GM21528 (cell line): Measurements from ENCODE around the gene FAM25G.
"Not testable (repeated sequence)": the region's sequence is repeated elsewhere in the genome, so short reads cannot be mapped to it uniquely, and the experiment has no call there.

Experiments
- ATAC-seq: cut with Tn5 transposase; IDR thresholded peaks from one replicate; pipeline ENCODE4 v1.9.1; 2021; ENCODE audit warnings: mild to moderate bottlenecking, moderate library complexity; ENCODE audit not compliant: unreplicated experiment, low FRiP score

Gene FAM25G

DNA sequence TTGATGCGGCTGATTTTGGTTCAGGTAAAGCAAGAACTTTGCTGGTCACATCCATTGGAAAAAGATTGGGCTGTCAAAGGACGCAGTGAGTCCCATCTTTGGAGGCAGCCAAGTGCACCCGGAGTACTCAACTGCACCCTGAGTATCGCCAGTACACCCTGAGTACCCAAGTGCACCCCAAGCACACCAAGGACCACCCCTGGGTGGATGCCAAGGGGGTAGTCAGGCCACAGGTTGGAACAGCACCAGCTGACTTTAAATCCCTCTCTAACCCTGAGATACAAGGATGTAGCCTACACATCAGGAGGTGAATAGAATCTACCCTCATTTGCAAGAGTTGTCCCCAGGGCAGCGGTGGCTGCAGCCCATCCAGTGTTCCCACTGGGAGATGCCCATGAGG, 24.0 kb downstream of the FAM25G start:
- ATAC-seq: not testable (repeated sequence)

DNA sequence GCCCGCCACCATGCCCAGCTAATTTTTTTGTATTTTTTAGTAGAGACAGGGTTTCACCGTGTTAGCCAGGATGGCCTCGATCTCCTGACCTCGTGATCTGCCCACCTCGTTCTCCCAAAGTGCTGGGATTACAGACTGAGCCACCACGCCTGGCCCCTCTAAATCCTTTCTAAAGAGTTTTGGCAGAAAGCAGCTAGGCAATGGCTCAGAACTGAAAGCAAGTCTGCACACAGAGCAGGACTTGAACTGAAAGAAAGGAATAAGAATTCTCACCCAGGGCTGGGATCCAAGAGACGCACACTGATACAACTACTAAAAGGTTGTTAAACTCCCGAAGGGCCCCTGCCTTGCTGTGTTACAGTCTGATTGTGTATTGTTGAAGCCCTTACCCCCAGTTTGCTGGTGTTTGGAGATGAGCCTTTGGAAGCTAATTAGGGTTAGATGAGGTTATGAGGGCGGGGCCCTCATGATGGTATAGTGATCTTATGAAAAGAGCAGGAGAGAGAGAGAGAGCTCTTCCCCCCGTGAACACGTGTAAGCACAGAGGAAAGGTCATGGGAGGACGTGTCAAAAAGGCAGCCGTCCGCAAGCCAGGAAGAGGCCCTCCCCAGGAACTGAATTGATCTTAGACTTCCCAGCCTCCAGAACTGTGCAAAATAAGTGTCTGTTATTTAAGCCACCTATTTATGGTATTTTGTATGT, 26.1 kb downstream of the FAM25G start:
- ATAC-seq: not testable (repeated sequence)

DNA sequence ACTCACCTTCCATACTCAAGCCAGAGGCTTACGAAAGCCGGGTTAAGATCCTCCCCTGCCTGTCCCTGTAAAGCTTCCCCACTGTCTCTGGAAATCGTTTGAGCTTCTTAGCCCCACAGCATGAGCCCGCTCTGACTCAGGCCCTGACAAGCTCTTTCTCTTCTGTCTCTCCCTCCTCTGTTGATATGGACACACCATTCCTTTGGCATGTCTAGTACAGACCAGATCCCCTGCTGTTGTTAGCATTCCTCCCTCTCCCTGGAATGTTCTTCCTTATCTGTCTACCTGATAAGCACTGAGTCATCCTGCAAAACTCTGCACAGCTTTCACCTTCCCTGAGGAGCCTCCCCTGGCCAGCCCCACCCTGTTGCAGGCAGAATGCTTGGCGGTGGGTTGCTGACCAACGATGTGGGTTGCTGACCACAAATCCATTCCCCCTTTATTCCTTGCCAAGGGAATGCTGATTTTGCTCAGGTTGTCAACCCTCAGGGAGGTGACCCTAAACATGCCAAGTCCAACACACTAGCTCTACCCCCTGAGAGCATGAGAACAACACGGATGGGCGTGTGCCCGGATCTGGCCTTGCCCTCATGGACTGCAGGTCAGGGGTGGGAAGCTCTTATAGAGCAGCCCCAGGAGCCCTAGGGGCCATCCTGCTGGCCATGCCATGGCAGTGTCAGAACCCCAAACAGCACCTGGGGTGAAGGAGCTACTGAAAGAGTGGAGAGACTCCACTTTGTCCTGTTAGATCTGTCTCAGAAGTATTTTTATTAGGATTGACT, 28.7 kb downstream of the FAM25G start:
- ATAC-seq: not testable (repeated sequence)

DNA sequence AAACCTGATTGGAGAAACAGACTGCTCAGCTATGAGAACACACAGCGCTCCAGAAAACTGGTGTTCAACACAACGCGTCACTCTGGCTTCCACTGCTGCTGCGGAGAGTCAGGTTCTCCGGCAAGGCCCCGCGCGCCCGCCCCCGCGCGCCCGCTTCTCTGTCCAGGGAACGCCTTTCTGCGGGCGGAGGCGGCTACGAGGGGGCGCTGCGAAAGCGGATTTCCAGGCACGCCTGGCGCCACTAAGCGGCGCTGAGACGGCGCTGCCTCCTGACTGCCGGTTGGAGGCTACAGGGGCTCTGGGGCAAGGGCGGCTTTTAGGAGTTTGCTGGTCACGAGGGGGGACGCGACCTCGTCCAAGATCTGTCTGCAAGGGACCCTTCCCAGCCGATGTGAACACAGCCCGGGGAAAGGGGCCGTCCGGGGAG, 30.2 kb downstream of the FAM25G start:
- ATAC-seq: not testable (repeated sequence)

DNA sequence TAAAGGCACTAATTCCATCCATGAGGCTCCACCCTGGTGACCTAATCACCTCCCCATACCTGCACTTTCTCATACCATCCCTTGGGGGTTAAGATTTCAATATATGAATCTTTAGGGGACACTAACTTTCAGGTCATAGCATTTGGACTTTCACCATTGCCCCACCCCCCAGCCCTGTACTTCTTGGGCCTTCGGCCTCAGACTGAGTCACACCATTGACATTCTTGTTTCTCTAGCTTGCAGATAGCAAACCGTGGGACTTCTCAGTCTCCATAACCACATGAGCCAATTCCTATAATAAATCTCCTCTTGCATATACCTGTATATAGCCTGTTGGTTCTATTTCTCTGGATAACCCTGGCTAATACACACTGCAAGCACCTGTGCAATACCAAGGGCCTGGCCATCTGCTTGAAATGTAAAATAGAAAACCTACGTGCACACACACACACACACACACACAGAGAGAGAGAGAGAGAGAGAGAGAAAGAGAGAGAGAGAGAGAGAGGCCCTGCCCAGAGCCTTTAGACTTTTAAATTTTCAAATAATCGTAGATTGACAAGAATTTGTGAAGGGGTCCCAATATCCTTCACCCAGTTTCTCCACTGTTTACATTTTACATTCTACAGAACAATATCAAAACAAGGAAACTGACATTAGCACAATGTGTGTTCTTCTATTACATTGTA, 32.9 kb downstream of the FAM25G start:
- ATAC-seq: no peak

DNA sequence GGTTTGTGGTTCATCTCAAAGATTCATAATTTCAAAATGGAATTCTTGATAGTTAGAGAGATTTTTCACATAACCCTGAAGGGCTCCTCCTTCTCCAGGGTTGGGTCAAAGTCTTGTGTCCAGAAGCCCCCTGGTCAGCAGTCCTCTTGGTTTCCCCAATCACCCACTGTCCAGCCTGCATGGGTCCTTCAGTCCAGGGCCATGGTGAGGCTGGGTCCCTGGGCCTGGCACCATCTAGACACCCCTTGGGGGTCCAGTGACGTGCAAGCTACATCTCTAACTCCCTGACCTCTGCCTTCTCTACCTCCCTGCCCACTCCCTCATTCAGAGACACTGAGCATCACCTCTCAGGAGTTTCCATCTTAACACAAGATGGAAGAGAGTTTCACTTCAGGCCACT, 33.7 kb downstream of the FAM25G start:
- no peak for ATAC-seq

DNA sequence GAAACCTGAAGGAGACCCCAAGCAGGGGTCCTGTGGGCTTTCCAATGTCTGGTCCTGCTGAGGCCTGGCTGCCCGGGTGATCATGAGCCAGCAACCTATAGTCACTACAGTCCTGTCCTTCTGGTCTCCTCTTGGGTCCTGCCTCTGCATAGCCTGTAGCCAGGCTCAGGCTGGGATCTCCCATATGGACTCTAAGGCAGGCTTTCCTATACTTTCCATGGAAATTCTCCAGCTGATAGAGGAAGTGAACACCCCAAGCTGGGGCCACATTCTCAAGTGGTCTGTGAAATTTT, 34.0 kb downstream of the FAM25G start:
- ATAC-seq: no peak

DNA sequence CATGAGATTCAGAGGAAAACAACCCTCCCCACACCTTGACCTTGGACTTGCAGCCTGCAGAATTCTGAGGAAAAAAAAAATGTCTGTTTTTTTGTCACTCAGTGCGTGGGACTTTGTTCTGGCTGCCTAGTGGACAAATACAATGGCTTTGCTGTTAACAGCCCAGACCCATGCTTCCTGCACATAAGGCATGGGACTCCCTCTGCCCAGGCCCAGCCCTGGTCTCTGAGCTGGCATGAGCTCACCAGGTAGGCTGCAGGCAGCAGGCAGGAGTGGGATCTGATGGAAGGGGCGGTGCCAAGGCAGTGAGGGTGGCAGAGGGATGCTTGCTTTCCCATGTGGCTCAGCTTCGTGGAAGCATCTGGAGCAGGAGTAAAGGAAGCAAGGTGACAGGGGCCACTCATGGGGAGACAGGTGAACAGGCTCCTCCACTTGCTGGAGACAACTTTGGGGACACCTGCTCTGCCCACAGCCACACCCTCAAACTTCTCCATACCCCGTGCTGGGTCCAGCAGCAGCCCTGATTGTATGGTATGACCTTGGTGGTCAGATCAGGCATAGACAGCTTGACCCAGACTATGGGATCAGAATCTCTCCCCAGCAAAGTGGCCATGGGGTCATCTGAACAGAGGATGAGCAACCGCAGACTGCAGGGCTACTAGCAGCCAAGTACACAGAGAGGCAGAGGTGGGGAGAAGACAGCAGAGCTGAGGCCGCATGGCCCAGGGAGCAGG, 34.5 kb downstream of the FAM25G start:
- no peak for ATAC-seq

DNA sequence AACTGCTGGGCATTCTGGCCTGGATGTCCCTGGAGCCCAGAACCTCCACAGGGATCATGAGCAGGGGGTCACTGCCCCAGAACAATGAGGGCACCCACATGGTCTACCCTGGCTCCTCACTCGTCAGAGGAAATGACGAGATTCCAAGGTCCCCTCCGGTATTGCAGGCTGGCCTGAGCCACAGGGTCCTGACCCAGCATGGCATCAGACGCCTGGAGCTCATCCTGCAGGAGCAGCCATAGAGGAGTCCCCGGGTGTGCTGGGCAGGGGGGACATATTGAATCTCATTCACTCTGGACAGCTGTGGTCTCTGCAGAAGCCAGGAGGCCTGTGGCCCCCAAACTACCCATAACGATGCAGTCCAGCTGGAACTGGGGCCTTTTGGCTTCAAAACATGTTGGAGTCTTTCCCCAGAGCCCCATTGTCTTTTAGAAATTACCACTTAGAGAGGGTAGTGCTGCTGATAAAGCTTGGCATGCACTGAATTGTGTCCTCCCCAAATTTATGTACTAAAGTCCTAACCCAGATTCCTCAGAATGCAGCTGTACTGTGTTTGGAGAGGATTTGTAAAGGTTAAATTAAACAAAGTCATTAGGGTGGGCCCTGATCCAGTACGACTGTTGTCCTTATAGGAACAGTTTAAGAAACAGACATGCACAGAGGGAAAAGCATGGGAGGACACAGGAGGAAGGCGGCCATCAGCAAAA, 35.3 kb downstream of the FAM25G start:
- no peak for ATAC-seq

DNA sequence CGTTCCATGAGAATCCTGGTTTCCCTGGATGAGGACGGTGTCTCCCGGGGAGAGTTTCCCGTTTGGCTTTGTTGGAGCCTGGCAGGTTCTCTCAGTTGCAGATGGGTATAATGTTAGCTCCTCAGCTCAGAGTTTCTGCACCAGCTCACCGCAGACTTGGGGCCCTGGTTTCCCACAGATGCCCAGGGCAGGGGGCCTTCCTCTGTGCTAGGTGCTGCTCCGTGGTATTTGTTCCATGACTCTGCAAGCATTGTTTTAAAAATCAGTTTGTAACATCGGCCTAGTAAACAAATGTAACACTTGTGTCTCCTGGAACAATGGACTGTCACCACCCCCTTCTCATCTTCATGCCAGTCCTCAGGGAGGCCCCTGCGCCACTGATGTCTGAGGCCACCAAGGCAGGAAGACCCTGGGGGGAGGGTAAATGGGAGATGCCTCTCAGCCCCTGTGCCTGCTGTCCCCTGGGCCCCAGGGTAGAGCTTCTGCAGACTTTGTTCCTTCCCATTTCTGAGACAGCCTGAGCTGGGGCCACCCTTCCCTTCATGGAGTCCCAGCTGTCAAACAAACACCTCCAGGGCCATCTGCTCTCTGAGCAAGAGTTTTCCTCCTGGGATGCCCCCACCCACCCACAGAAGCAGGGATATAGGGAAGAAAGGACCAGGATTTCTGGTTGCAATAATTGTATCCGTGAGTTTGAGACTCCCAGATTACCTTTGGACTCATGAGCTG, 36.0 kb downstream of the FAM25G start:
- ATAC-seq: not testable (repeated sequence)

DNA sequence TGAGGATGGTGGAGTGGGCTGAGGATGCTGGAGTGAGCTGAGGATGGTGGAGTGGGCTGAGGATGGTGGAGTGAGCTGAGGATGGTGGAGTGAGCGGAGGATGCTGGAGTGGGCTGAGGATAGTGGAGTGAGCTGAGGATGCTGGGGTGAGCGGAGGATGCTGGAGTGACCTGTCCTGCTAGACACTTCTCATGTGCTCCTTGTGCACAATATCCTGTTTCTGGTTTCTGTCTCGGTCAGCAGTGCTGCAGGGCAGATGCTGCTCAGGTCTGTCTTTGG, 36.8 kb downstream of the FAM25G start:
- no peak for ATAC-seq

DNA sequence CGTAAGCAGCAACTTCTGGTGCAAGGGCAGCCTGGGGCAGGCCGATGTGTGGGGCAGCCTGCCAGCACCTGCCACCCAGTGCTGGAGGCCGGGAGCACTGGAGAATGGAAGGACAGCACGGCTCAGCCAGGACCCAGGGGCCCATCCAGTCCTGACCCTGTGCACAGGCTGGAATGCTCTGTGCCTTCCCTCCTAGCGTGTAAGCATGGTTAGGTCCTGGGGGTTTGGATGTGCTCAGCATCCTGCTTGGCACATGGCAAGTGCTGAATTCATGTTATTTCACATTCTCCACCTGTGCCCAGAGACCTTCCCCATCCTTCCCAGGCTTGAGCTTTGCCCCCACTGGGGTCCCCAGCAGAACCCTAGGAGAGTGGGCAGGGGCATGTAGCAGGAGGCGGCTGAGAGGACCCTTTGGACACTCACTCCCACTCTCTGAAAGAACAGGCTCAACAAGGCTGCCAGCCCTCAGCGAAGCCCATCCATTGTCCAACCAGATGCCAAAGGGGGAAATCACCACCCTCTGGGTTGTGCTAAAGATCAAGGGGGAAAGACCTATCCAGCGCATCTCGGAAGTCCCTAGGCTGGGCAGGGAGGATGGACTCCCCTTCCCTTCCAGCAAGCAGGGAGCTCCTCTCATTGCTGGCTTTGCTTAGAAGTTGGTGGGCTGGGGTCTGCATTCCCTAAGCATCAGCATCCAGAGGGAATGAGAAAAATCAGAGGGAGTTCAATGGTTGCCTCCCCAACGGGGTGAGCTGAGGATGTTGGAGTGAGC, 37.3 kb downstream of the FAM25G start:
- ATAC-seq: no peak

DNA sequence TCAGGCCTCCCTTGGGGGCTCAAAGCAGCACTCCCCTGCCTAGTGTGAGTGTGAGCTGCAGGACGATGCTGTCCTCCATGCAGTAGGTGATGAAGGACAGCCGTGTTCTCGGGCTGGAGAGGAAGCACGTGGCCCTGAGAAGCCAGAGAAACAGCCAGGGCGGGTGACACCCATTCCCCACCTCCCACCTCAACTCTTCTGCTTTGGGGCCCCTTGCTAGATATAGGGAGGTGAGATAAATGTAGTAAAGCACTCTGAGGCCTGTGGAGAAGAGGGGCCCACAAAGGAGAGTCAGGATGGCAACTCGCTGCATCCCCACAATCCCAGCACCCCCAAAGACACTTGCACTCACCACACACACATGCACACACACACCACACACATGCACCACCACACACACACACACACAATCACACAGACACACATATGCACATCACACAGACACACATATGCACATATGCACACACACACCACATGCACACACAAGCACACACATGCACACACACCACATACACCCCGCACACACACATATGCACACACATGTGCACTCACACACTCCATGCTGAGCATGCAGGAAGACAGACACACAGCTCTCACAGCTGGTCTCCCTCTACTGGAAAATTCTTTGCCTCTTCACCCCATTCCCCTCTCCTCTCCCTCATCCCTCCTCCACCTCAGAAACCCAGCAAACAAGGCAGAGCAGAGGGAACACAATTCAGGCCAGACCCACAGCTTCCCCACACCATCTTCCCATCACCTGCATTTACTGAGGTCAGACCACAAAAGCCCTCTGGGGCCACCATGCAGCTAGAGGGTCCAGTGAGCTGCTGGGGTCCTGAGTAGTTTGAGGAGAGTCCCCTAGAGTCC, 38.1 kb downstream of the FAM25G start:
- no peak for ATAC-seq

DNA sequence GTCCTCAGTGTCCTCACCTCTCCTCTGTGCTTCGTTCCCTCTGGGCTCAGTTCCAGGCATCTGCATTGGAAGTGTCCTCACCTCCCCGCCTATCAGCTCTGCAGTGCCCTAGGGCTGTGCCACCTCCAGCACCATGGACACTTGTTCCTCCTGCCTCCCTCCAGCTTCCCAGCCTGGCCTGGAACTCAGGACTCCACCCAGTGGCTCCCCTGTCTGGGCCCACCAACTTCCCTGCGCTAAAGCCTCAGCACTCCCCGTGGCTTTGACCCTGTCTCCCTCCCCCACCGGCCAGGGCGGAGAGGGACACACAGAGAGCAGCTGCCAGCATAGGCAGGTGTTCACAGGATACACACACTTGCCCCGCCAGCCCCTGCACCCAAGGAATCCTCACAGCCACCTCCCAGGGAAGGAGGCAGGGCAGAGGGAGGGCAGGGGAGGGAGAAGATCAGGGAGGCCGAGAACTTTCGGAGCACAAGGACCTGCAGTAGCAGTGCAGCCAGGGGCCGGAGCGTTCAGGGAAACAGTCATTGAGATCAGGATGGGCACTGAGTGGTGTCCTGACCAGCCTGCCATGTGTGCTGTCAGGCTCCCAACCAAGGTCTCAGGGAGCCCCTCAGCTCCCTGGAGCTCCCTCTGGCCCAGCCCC, 38.9 kb downstream of the FAM25G start:
- ATAC-seq: no peak

DNA sequence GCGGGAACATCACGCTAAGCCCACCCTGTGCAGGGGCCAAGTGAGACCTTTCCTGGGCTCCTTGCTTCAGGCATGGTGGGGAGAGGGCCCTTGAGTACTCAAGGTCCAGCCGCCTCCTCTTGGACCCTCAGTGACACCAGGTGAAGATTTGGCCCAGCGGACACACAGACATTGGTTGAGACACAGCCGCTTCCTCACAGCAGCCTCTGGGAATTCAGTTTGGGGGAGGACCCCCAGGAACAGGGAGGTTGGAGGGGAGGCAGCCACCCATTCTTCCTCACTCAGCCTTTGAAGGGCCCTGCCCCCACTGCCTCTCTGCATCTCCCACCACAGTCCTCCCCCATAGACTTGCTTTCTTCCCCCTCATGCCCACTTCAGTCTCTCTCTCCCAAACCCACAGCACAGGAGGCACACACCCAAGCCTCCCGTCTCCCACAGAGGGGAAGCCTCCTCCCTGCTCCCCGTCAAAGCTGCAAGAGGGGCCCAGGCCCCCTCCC, 39.5 kb downstream of the FAM25G start:
- ATAC-seq: no peak

DNA sequence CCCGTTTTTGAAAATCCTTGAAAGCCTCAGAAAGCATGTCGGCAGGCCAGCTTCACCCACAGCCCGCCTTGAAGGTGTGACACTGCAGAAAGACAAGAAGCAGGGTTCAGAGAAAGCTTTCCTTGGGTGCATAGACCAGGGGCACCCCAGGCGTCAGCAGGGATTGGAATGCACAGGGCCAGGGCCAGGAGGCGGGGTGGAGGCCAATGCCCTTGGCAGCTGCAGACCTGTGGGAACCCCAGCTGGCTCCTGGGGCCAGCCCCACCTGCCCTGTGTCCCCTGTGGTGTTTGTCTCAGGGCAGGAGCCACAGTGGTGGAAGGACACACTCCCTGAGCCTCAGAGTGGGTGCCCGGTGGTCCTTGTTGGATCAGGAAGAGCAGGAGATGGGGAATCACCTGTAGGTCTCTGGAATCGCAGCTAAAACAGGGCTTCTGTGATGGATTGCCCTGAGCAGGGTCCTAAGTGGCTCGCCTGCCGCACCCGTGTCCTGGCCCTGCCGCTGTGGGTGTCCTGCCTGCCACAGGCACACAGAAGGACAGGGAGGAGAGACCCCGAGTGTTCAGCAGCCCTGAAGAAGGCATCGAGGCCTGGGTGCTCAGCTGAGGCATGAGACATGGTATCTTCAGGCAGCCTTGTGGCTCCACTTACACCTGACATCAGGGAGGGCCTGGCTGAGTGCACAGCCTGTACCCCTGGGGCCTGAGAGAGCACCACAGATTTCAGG, 40.1 kb downstream of the FAM25G start:
- ATAC-seq: no peak

DNA sequence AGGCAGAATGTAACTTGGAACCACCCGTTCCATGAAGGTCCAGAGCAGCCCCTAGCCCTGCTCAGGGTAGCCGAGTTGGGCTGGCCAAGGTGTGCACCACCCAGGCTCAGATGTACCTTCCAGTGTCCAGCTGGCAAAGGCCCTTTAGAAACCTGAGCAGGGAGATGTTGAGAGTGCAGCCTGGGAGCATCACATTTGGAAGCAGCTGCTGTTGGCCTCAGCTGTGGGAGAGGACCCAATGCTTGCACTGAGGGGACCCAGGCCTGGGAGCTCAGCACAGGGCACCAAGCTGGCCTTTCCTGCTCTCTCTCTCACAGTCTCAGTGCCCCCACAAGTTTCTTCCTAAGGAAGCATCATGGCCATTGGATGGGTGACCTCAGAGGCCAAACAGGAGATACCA, 41.1 kb downstream of the FAM25G start:
- ATAC-seq: no peak
